HepG2 (cell line): Measurements from ENCODE around the gene CHKA. TPM values are rescaled to one million over a fixed set of nuclear protein-coding genes. Genes with fewer than 3 reads are reported as not detected.

Experiments used
- ATAC-seq: fragments of 200-7000 bp; cut with Tn5 transposase; 3 replicates; pipeline ENCODE4 v1.9.1; 2020; ENCODE audit warnings: mild to moderate bottlenecking, moderate library complexity
- BruUV-seq: library from RNA; stranded (reverse); fragments of 400-500 nt; replicated peaks from 2 replicates; lab custom pipeline; 2021; lab: Mats Ljungman, UMichigan
- CTCF ChIA-PET: fragments of 300-600 bp; formaldehyde crosslinking; extraction: SDS; loops from one replicate; lab custom pipeline; 2021; ENCODE audit warnings: low total read pairs, inconsistent platforms, low intra/inter-chr PET ratio; lab: Yijun Ruan, JAX
- POLR2A ChIA-PET: fragments of 350-600 bp; sonication (Branson Sonifier 250); formaldehyde crosslinking; loops from one replicate; lab custom pipeline; 2020; ENCODE audit warnings: antibody characterized with exemption, inconsistent platforms; lab: Yijun Ruan, JAX
- DNase-seq: peaks from one replicate; pipeline ENCODE4 v3.0.0-alpha.2; 2015; ENCODE audit warnings: low spot score
- FAIRE-seq: peaks from 3 replicates; lab custom pipeline; 2011; peaks lifted over from hg19 to GRCh38; lab: Jason Lieb, UNC
- H2AFZ ChIP-seq: one replicate; pipeline ENCODE4 v1.6.1; 2011; ENCODE audit warnings: low read length, inconsistent platforms
- H3K27ac ChIP-seq: fragments of 300-600 bp; 3 replicates; pipeline ENCODE4 v1.8.0; 2011; ENCODE audit warnings: mixed run types, mild to moderate bottlenecking, mixed read lengths, low read length, inconsistent platforms; ENCODE audit not compliant: insufficient read depth; ENCODE audit errors: extremely low read length
- H3K27me3 ChIP-seq, 2 experiments: fragments of 200-600 bp in 1 of 2; 2 replicates in 1 of 2; 3 replicates in 1 of 2; pipeline versions ENCODE4 v1.6.0 to v1.8.0; 2011; ENCODE audit warnings: low read length in 2 of 2, mild to moderate bottlenecking in 2 of 2, moderate library complexity in 2 of 2, inconsistent platforms in 1 of 2; ENCODE audit not compliant: insufficient read depth in 2 of 2, control insufficient read depth in 1 of 2
- H3K36me3 ChIP-seq, 2 experiments: fragments of 200-600 bp in 1 of 2; replicated peaks in 1 of 2; 2 replicates in 1 of 2; 3 replicates in 1 of 2; pipeline versions ENCODE4 v1.5.1 to v1.8.0; 2011; ENCODE audit warnings: low read length in 2 of 2, inconsistent platforms in 1 of 2; ENCODE audit not compliant: insufficient read depth in 2 of 2, control insufficient read depth in 1 of 2
- H3K4me1 ChIP-seq: 2 replicates; pipeline ENCODE4 v1.5.1; 2012; ENCODE audit warnings: low read length, inconsistent platforms; ENCODE audit not compliant: insufficient read depth
- H3K4me2 ChIP-seq: 2 replicates; pipeline ENCODE4 v1.6.0; 2011; ENCODE audit warnings: low read depth, low read length, inconsistent platforms
- H3K4me3 ChIP-seq, 3 experiments: fragments of 200-600 bp in 1 of 3; sonication (generic), shearing (Covaris generic) in 1 of 3; replicated peaks in 1 of 3; 2 replicates each; pipeline ENCODE4 v1.5.1; 2011 to 2016; ENCODE audit warnings: low read length in 3 of 3, inconsistent platforms in 2 of 3, low read depth in 2 of 3, mild to moderate bottlenecking in 2 of 3, control low read depth in 1 of 3, mixed read lengths in 1 of 3; ENCODE audit not compliant: insufficient read depth in 1 of 3
- H3K79me2 ChIP-seq: one replicate; pipeline ENCODE4 v1.6.1; 2011; ENCODE audit warnings: low read length, inconsistent platforms; ENCODE audit not compliant: insufficient read depth
- H3K9ac ChIP-seq: 2 replicates; pipeline ENCODE4 v1.6.0; 2011; ENCODE audit warnings: mild to moderate bottlenecking, low read depth, low read length, inconsistent platforms; ENCODE audit not compliant: insufficient read depth
- H3K9me3 ChIP-seq: 2 replicates; pipeline ENCODE4 v1.5.1; 2012; ENCODE audit warnings: mild to moderate bottlenecking, low read length
- H4K20me1 ChIP-seq: 2 replicates; pipeline ENCODE4 v1.6.0; 2011; ENCODE audit warnings: inconsistent platforms, mild to moderate bottlenecking, low read length, moderate library complexity; ENCODE audit not compliant: insufficient read depth
- AGO2 ChIP-seq: fragments of 200-400 bp; formaldehyde crosslinking; optimal IDR thresholded peaks from 2 replicates; pipeline ENCODE3; 2017; ENCODE audit warnings: mild to moderate bottlenecking, low read depth, low read length, moderate library complexity
- HIVEP1 ChIP-seq: sonication (generic); formaldehyde crosslinking; IDR thresholded peaks from 2 replicates; pipeline ENCODE4 v1.4.0; 2020; ENCODE audit warnings: mild to moderate bottlenecking, missing genetic modification reagents
- HNRNPL ChIP-seq: fragments of 200-400 bp; formaldehyde crosslinking; IDR thresholded peaks from 2 replicates; pipeline ENCODE4 v1.6.1; 2017; ENCODE audit warnings: mild to moderate bottlenecking, low read depth, low read length
- KDM1A ChIP-seq: IDR thresholded peaks from 2 replicates; pipeline ENCODE4 v1.6.1; 2016; ENCODE audit warnings: missing compliant biosample characterization
- MAF1 ChIP-seq: sonication (generic); formaldehyde crosslinking; IDR thresholded peaks from 2 replicates; pipeline ENCODE4 v1.5.0; 2020; ENCODE audit warnings: missing genetic modification reagents, borderline replicate concordance
- RAD51 ChIP-seq: fragments of 450-650 bp; IDR thresholded peaks from 2 replicates; pipeline ENCODE4 v1.6.1; 2016; ENCODE audit warnings: borderline replicate concordance
- ZMYM3 ChIP-seq: sonication (generic); formaldehyde crosslinking; IDR thresholded peaks from 2 replicates; pipeline ENCODE4 v1.5.1; 2020; ENCODE audit warnings: mild to moderate bottlenecking, missing genetic modification reagents
- ZNF33A ChIP-seq: sonication (generic); formaldehyde crosslinking; IDR thresholded peaks from 2 replicates; pipeline ENCODE4 v1.5.1; 2020; ENCODE audit warnings: missing genetic modification reagents, mild to moderate bottlenecking, moderate library complexity, borderline replicate concordance
- ZNF350 ChIP-seq: sonication (generic); formaldehyde crosslinking; IDR thresholded peaks from 2 replicates; pipeline ENCODE4 v1.4.0; 2020; ENCODE audit warnings: mild to moderate bottlenecking, low read depth, missing genetic modification reagents, borderline replicate concordance
- ZNF546 ChIP-seq: sonication (generic); formaldehyde crosslinking; conservative IDR thresholded peaks from 2 replicates; pipeline ENCODE4 v1.8.1; 2023; ENCODE audit warnings: mild to moderate bottlenecking, missing genetic modification reagents
- WGBS: methylation state at CpG from one replicate; pipeline ENCODE4 v1.1.6; 2017; ENCODE audit warnings: low lambda C conversion rate; 5-methylcytosine and 5-hydroxymethylcytosine counted together
- in situ Hi-C: cut with HindIII; loops from 2 replicates; pipeline ENCODE4 v1.10.0; 2017; ENCODE audit warnings: low pct_unique_long_range_greater_than_20kb; ENCODE audit not compliant: extremely low pct_ligation_motif_present
- intact Hi-C: fragments of 100-400 bp; cut with micrococcal nuclease; formaldehyde crosslinking; loops from one replicate; pipeline ENCODE4 v1.10.0; 2022; ENCODE audit not compliant: unreplicated experiment
- polyA plus RNA-seq, 8 experiments: library from polyadenylated mRNA; depleted of rRNA in 3 of 8; stranded (reverse) in 7 of 8; unstranded in 1 of 8; fragments of >200 nt; fragmentation: Illumina TruSeq in 4 of 8; extraction: Trizol in 4 of 8; gene quantifications; 2 replicates each; pipeline versions ENCODE4 v1.2.1 to v1.2.3, GENCODE V29; 2011 to 2016; ENCODE audit warnings: low read depth in 4 of 8, missing spikeins in 1 of 8, mixed read lengths in 1 of 8; ENCODE audit not compliant: insufficient read depth in 1 of 8
- total RNA-seq, 5 experiments: library from RNA; depleted of rRNA; stranded (reverse); fragments of >200 nt; fragmentation: Illumina TruSeq; extraction: Trizol; gene quantifications; 2 replicates each; pipeline ENCODE4 v1.2.3, GENCODE V29; 2016; ENCODE audit warnings: low read depth in 1 of 5
- TF ChIP-seq, protein P1 (sequence below): sonication (generic); formaldehyde crosslinking; IDR thresholded peaks from 2 replicates; pipeline ENCODE4 v1.5.1; 2020; ENCODE audit warnings: mild to moderate bottlenecking, missing genetic modification reagents, moderate library complexity
- TF ChIP-seq, protein P2 (sequence below): sonication (generic); formaldehyde crosslinking; IDR thresholded peaks from 2 replicates; pipeline ENCODE4 v1.5.0; 2020; ENCODE audit warnings: mild to moderate bottlenecking, missing genetic modification reagents
- TF ChIP-seq, protein P3 (sequence below): sonication (generic); formaldehyde crosslinking; IDR thresholded peaks from 2 replicates; pipeline ENCODE4 v1.9.0; 2022; ENCODE audit warnings: low read depth, missing genetic modification reagents

CHKA gene
- total and polyA plus RNA-seq, 2 of the 13 experiments (the other 11 are each of a cell fraction or from before 2014, with no cell fraction given): 71.6 to 92.7 TPM

DNA sequence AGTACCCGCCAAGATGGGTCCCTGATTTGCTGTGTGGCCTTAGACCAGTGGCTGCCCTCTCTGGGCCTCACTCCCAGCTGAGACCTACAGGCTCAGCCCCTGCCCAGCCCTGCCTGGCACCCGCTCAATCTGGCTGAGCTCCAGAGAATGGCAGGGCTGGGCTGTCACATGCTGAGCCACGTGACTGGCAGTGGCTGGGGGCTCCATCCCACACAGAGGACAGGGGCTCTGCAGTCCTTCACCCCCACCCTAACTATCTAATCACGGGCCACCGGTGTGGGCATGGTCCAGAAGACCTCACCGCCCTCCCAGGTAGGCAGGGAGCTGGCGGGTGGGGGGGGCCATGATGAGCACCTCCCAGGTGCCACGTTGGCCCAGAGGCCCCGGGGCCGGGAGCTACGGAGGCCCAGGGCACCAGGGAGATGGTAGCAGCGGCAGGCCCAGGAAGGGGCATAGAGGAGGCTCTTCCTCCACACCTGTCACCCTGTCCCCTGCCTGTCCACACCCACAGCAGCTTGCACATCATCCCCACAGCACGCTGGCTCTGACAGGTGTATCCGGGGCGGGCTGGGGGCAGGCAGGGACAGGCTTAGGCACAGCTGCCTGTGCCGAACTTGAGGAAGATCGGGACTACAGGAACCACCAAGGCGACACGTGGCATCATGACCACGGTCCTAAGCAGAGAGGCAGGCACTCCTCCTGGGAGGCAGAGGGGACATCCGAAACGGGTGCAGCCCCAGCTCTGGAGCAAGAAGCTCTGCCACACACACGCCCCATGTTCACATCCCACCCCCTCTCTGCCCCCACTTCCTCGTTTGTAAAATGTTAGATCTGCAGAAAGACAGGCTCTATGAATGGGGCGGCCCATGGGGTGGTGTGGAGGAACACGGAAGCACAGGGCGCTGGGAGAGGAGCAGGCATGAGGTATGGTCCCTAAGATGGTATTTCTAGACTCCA lies 112.5 kb downstream of the CHKA start:
- no peak for FAIRE-seq
- no peak overlapping the region for H2AFZ ChIP-seq
- H3K36me3 ChIP-seq: no peaks in the 10 kb centered on the region
- H3K4me2 ChIP-seq: peak overlapping the region; percentile 96
- ATAC-seq: no peak
- in situ Hi-C loops (no loop called here), intact Hi-C loops (loop anchor here (1.0 kb wide), 1 partner anchor 9 kb away; no protein-coding TSS in a partner anchor)
- H3K27me3 ChIP-seq: no peaks in the 10 kb centered on the region
- ChIA-PET CTCF (interaction anchor here (1.4 kb wide), 1 partner anchor 12 kb away, joined by 7 read pairs; no protein-coding TSS in a partner anchor), POLR2A (interaction anchor here (1.3 to 2.9 kb wide), 2 partner anchors 23 to 29 kb away, joined by 3 to 15 read pairs; no protein-coding TSS in a partner anchor)
- no peaks in the 10 kb centered on the region for H3K9me3 ChIP-seq
- no peak for DNase-seq
- peaks cover 91% of the 10 kb centered on the region for H3K4me1 ChIP-seq
- BruUV-seq: no TSS peak
- peak overlapping the region in 2 of 3 experiments; percentile 41 to 77; a peak in 3 of 6 replicates for H3K4me3 ChIP-seq
- H3K79me2 ChIP-seq: no peaks in the 10 kb centered on the region
- 37% methylated on average over 8 of the region's 27 CpGs for WGBS
- no peaks in the 10 kb centered on the region for H4K20me1 ChIP-seq
- no peak overlapping the region for H3K27ac ChIP-seq
- H3K9ac ChIP-seq: 0 out of 2 replicates have a peak overlapping the region, but pooled peaks have one; percentile 76
- TF ChIP-seq HIVEP1 (CRISPR knock-in tag) (peak; percentile 25; the same call in 1 of the 2 replicates), AGO2 (no peak), MAF1 (CRISPR knock-in tag) (no peak), RAD51 (peak; percentile 56; the same call in 1 of the 2 replicates), KDM1A (CRISPR knock-in tag) (peak; percentile 47; the same call in 1 of the 2 replicates), HNRNPL (peak; percentile 73; the same call in 1 of the 2 replicates), ZNF33A (no peak), ZNF350 (CRISPR knock-in tag) (0 out of 2 replicates have a peak, but pooled peaks have one; percentile 4), ZNF546 (CRISPR knock-in tag) (no peak), ZMYM3 (CRISPR knock-in tag) (peak; percentile 70)
- TF ChIP-seq, protein P1, sequence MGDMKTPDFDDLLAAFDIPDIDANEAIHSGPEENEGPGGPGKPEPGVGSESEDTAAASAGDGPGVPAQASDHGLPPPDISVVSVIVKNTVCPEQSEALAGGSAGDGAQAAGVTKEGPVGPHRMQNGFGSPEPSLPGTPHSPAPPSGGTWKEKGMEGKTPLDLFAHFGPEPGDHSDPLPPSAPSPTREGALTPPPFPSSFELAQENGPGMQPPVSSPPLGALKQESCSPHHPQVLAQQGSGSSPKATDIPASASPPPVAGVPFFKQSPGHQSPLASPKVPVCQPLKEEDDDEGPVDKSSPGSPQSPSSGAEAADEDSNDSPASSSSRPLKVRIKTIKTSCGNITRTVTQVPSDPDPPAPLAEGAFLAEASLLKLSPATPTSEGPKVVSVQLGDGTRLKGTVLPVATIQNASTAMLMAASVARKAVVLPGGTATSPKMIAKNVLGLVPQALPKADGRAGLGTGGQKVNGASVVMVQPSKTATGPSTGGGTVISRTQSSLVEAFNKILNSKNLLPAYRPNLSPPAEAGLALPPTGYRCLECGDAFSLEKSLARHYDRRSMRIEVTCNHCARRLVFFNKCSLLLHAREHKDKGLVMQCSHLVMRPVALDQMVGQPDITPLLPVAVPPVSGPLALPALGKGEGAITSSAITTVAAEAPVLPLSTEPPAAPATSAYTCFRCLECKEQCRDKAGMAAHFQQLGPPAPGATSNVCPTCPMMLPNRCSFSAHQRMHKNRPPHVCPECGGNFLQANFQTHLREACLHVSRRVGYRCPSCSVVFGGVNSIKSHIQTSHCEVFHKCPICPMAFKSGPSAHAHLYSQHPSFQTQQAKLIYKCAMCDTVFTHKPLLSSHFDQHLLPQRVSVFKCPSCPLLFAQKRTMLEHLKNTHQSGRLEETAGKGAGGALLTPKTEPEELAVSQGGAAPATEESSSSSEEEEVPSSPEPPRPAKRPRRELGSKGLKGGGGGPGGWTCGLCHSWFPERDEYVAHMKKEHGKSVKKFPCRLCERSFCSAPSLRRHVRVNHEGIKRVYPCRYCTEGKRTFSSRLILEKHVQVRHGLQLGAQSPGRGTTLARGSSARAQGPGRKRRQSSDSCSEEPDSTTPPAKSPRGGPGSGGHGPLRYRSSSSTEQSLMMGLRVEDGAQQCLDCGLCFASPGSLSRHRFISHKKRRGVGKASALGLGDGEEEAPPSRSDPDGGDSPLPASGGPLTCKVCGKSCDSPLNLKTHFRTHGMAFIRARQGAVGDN: peak; percentile 69
- TF ChIP-seq, protein P2, sequence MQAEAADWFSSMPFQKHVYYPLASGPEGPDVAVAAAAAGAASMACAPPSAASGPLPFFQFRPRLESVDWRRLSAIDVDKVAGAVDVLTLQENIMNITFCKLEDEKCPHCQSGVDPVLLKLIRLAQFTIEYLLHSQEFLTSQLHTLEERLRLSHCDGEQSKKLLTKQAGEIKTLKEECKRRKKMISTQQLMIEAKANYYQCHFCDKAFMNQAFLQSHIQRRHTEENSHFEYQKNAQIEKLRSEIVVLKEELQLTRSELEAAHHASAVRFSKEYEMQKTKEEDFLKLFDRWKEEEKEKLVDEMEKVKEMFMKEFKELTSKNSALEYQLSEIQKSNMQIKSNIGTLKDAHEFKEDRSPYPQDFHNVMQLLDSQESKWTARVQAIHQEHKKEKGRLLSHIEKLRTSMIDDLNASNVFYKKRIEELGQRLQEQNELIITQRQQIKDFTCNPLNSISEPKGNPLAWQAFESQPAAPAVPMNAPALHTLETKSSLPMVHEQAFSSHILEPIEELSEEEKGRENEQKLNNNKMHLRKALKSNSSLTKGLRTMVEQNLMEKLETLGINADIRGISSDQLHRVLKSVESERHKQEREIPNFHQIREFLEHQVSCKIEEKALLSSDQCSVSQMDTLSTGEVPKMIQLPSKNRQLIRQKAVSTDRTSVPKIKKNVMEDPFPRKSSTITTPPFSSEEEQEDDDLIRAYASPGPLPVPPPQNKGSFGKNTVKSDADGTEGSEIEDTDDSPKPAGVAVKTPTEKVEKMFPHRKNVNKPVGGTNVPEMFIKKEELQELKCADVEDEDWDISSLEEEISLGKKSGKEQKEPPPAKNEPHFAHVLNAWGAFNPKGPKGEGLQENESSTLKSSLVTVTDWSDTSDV (CRISPR knock-in tag): 0 out of 2 replicates have a peak, but pooled peaks have one; percentile 10
- TF ChIP-seq, protein P3, sequence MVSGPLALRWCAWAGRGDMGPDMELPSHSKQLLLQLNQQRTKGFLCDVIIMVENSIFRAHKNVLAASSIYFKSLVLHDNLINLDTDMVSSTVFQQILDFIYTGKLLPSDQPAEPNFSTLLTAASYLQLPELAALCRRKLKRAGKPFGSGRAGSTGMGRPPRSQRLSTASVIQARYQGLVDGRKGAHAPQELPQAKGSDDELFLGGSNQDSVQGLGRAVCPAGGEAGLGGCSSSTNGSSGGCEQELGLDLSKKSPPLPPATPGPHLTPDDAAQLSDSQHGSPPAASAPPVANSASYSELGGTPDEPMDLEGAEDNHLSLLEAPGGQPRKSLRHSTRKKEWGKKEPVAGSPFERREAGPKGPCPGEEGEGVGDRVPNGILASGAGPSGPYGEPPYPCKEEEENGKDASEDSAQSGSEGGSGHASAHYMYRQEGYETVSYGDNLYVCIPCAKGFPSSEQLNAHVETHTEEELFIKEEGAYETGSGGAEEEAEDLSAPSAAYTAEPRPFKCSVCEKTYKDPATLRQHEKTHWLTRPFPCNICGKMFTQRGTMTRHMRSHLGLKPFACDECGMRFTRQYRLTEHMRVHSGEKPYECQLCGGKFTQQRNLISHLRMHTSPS (CRISPR knock-in tag): peak; percentile 77
